Measurements from ENCODE around the gene NTSR2. TPM values are rescaled to one million over a fixed set of nuclear protein-coding genes. Genes with fewer than 3 reads are reported as not detected.

NTSR2 gene
- total RNA-seq, 4 donors from 2014 or later: not detected

DNA sequence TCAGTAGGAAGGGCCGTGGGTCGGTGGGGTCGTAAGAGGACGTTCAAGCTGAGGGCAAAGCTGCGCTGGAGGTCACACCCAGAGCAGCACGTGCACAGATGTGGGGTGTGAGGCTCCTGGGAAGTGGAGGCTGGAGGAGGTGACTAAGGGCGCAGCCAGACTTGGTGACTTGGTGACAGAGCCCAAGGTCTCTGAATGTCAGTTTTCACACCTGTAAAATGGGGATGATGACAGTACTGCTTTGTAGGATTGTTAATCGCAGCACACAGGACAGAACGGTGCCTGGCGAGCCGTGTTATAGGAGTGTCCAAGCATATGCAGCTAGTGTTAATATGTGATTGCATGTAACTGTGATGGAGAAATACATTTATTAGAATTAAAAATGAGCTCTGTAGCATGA is 40.8 kb downstream of the NTSR2 start:
- H3K36me3 ChIP-seq: no peaks in the 10 kb centered on the region
- no peak for DNase-seq
- no peak overlapping the region for H3K27ac ChIP-seq
- no peaks in the 10 kb centered on the region for H3K4me1 ChIP-seq
- H3K27me3 ChIP-seq: no peaks in the 10 kb centered on the region
- in situ Hi-C loops (cut with MboI; ENCODE audit: low pct_ligation_motif_present in 1 of 4, low pct_unique_long_range_greater_than_20kb in 1 of 4, low sequenced_read_pairs in 3 of 4) (no loop called here), intact Hi-C loops (cut with DNase I; ENCODE audit: low total_unique reads) (no loop called here)
- H3K4me3 ChIP-seq: no peak overlapping the region
- H3K9me3 ChIP-seq: no peaks in the 10 kb centered on the region
- no peak for TF ChIP-seq EP300 (IDR thresholded peaks at IDR 0.05; ENCODE audit: low read depth)
- TF ChIP-seq POLR2A (IDR thresholded peaks at IDR 0.05): no peak
- no peak for TF ChIP-seq POLR2AphosphoS5 (IDR thresholded peaks at IDR 0.05)
- TF ChIP-seq, protein P1, sequence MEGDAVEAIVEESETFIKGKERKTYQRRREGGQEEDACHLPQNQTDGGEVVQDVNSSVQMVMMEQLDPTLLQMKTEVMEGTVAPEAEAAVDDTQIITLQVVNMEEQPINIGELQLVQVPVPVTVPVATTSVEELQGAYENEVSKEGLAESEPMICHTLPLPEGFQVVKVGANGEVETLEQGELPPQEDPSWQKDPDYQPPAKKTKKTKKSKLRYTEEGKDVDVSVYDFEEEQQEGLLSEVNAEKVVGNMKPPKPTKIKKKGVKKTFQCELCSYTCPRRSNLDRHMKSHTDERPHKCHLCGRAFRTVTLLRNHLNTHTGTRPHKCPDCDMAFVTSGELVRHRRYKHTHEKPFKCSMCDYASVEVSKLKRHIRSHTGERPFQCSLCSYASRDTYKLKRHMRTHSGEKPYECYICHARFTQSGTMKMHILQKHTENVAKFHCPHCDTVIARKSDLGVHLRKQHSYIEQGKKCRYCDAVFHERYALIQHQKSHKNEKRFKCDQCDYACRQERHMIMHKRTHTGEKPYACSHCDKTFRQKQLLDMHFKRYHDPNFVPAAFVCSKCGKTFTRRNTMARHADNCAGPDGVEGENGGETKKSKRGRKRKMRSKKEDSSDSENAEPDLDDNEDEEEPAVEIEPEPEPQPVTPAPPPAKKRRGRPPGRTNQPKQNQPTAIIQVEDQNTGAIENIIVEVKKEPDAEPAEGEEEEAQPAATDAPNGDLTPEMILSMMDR (IDR thresholded peaks at IDR 0.05): no peak
- 80 to 85% methylated on average over 1 to 11 of the region's 11 CpGs for WGBS, 2 donors (ENCODE audit: low coverage in 1 of 2)

DNA sequence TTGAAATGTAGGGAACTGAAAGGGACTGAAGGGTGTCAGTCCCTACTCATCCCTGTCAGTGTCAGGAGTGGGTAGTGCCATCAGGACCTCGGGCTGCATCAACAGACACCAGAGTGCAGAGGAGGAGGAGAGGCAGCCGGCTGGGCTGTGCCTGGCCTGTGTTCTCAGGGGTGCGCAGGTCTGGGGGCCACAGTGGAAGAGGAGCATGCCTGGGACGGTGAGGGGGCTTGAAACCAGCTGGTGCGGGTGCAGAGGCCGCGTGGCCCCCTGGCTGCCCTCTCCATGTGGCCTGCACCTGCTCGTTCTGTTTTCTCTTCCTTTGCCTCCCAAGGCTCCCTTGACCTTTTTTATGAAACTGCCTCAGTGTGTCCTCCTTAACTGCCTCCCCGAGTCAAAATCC is 41.3 kb downstream of the NTSR2 start:
- DNase-seq: no peak
- no peak overlapping the region for H3K4me3 ChIP-seq
- no peaks in the 10 kb centered on the region for H3K27me3 ChIP-seq
- no peaks in the 10 kb centered on the region for H3K4me1 ChIP-seq
- 76 to 81% methylated on average over 3 to 9 of the region's 9 CpGs for WGBS, 2 donors (ENCODE audit: low coverage in 1 of 2)
- no peak overlapping the region for H3K27ac ChIP-seq
- no peaks in the 10 kb centered on the region for H3K36me3 ChIP-seq
- intact Hi-C loops (cut with DNase I; ENCODE audit: low total_unique reads) (no loop called here), in situ Hi-C loops (cut with MboI; ENCODE audit: low pct_ligation_motif_present in 1 of 4, low pct_unique_long_range_greater_than_20kb in 1 of 4, low sequenced_read_pairs in 3 of 4) (no loop called here)
- no peaks in the 10 kb centered on the region for H3K9me3 ChIP-seq
- TF ChIP-seq, protein P1 (IDR thresholded peaks at IDR 0.05): no peak
- TF ChIP-seq EP300 (IDR thresholded peaks at IDR 0.05; ENCODE audit: low read depth): no peak
- no peak for TF ChIP-seq POLR2A (IDR thresholded peaks at IDR 0.05)

DNA sequence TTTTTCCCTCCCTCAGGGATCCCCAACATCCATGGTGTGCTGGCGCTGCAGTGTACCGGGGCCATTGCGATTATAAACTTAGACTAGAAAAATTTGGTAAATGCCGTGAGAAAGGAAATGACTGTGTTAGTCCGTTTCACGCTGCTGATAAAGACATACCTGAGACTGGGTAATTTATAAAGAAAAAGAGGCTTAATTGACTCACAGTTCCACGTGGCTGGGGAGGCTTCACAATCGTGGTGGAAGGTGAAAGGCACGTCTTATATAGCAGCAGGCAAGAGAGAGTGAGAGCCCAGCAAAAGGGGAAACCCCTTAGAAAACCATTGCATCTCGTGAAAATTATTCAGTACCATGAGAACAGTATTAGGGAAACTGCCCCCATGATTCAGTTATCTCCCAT is 44.3 kb downstream of the NTSR2 start:
- no peaks in the 10 kb centered on the region for H3K4me1 ChIP-seq
- no peak overlapping the region for H3K4me3 ChIP-seq
- 61 to 86% methylated on average over 7 to 10 of the region's 10 CpGs for WGBS, 2 donors (ENCODE audit: low coverage in 1 of 2)
- intact Hi-C loops (cut with DNase I; ENCODE audit: low total_unique reads) (no loop called here), in situ Hi-C loops (cut with MboI; ENCODE audit: low pct_ligation_motif_present in 1 of 4, low pct_unique_long_range_greater_than_20kb in 1 of 4, low sequenced_read_pairs in 3 of 4) (no loop called here)
- TF ChIP-seq POLR2A (IDR thresholded peaks at IDR 0.05) (no peak), POLR2AphosphoS5 (IDR thresholded peaks at IDR 0.05) (no peak), EP300 (IDR thresholded peaks at IDR 0.05; ENCODE audit: low read depth) (no peak)
- TF ChIP-seq, protein P1 (IDR thresholded peaks at IDR 0.05): no peak
- DNase-seq: no peak
- no peaks in the 10 kb centered on the region for H3K36me3 ChIP-seq
- no peaks in the 10 kb centered on the region for H3K9me3 ChIP-seq
- H3K27ac ChIP-seq: no peak overlapping the region
- no peaks in the 10 kb centered on the region for H3K27me3 ChIP-seq

DNA sequence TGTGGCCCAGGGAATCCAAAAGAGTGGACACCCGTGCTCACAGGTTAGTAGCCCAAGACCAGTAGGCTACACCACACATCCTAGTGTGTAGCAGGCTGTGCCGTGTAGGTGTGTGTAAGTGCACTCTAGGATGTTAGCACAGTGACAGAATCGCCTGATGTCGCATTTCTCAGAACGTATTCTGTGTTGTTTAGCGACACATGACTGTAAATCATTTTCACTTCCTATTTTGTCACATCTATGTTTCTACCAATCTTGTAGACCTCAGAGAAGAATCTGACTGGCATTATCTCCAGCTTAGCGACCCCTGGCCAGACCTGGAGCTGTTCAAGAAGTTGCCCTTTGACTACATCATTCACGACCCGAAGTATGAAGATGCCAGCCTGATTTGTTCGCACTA is 45.1 kb downstream of the NTSR2 start:
- intact Hi-C loops (cut with DNase I; ENCODE audit: low total_unique reads) (no loop called here), in situ Hi-C loops (cut with MboI; ENCODE audit: low pct_ligation_motif_present in 1 of 4, low pct_unique_long_range_greater_than_20kb in 1 of 4, low sequenced_read_pairs in 3 of 4) (no loop called here)
- H3K9me3 ChIP-seq: no peaks in the 10 kb centered on the region
- DNase-seq: no peak
- 83 to 90% methylated on average over 1 to 10 of the region's 10 CpGs for WGBS, 2 donors (ENCODE audit: low coverage in 1 of 2)
- no peak overlapping the region for H3K4me3 ChIP-seq
- H3K27me3 ChIP-seq: no peaks in the 10 kb centered on the region
- H3K27ac ChIP-seq: no peak overlapping the region
- H3K36me3 ChIP-seq: no peaks in the 10 kb centered on the region
- no peaks in the 10 kb centered on the region for H3K4me1 ChIP-seq
- no peak for TF ChIP-seq POLR2AphosphoS5 (IDR thresholded peaks at IDR 0.05)
- no peak for TF ChIP-seq POLR2A (IDR thresholded peaks at IDR 0.05)
- TF ChIP-seq EP300 (IDR thresholded peaks at IDR 0.05; ENCODE audit: low read depth): no peak
- TF ChIP-seq, protein P1 (IDR thresholded peaks at IDR 0.05): no peak

Data from transverse colon (tissue), 4 donors.